ENCODE data around the gene TMEM176A. TPM values are rescaled to one million over a fixed set of nuclear protein-coding genes. Genes with fewer than 3 reads are reported as not detected.
A peak's percentile ranks its signal among the peaks of the same experiment; 100 is the strongest.

The TMEM176A gene
- polyA plus RNA-seq, 1 donor (not counting 4 experiments of a cell fraction or from before 2014, with no cell fraction given): not detected

DNA sequence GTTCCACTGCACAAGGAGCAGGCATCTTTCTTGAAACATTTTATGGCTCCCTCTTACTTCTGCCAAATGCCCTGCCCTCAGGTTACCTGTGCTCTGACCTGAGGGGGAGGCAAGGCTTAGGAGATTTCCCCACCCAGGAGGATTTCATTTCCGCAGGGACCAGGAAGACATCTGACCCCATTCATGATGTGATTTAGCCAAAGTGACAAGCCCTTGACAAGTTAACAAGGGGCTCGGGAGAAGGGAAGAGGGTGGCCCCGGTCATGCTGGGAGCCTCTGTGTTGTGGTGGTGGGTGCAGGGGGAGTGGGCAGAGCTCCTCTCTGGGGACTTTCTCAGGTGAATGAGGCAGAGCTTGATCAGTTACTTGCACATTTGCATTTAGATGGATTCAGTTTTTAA, 44.4 kb upstream of the TMEM176A start:
- TF ChIP-seq, protein P1, sequence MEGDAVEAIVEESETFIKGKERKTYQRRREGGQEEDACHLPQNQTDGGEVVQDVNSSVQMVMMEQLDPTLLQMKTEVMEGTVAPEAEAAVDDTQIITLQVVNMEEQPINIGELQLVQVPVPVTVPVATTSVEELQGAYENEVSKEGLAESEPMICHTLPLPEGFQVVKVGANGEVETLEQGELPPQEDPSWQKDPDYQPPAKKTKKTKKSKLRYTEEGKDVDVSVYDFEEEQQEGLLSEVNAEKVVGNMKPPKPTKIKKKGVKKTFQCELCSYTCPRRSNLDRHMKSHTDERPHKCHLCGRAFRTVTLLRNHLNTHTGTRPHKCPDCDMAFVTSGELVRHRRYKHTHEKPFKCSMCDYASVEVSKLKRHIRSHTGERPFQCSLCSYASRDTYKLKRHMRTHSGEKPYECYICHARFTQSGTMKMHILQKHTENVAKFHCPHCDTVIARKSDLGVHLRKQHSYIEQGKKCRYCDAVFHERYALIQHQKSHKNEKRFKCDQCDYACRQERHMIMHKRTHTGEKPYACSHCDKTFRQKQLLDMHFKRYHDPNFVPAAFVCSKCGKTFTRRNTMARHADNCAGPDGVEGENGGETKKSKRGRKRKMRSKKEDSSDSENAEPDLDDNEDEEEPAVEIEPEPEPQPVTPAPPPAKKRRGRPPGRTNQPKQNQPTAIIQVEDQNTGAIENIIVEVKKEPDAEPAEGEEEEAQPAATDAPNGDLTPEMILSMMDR (optimal IDR thresholded peaks at IDR 0.05 in 1 of 3, IDR thresholded peaks at IDR 0.05 in 1 of 3, conservative IDR thresholded peaks at IDR 0.05 in 1 of 3; ENCODE audit: extremely low read depth in 1 of 3, insufficient read depth in 2 of 3, low read length in 3 of 3): no peak
- no peak for TF ChIP-seq EZH2 (IDR thresholded peaks at IDR 0.05; ENCODE audit: low read length)
- Histone ChIP-seq H3K27ac (ENCODE audit: control insufficient read depth, insufficient read depth, low read length) (no peak overlapping the region), H3K9me3 (ENCODE audit: control insufficient read depth, low read depth, low read length) (no peaks in the 10 kb centered on the region), H3K4me2 (ENCODE audit: control insufficient read depth, extremely low read depth, insufficient read depth, low read depth, low read length) (no peak overlapping the region), H3K9me1 (ENCODE audit: control insufficient read depth, extremely low read depth, insufficient read depth, low read length) (no peaks in the 10 kb centered on the region), H4K20me1 (ENCODE audit: control insufficient read depth, extremely low read depth, insufficient read depth, low read length) (no peaks in the 10 kb centered on the region), H3K9ac (ENCODE audit: control insufficient read depth, extremely low read depth, insufficient read depth, low read length) (no peak overlapping the region), H2AFZ (ENCODE audit: control insufficient read depth, low read length) (no peak overlapping the region), H3K79me2 (ENCODE audit: control insufficient read depth, insufficient read depth, low read length) (no peaks in the 10 kb centered on the region), H3K27me3 (ENCODE audit: control insufficient read depth, extremely low read depth, insufficient read depth, low read length) (no peaks in the 10 kb centered on the region), H3K4me1 (ENCODE audit: control insufficient read depth, extremely low read depth, insufficient read depth, low read length) (no peaks in the 10 kb centered on the region), H3K4me3 (ENCODE audit: control insufficient read depth in 2 of 3, extremely low read depth in 1 of 3, insufficient read depth in 2 of 3, low read depth in 1 of 3, low read length in 3 of 3) (no peak overlapping the region), H3K36me3 (ENCODE audit: control insufficient read depth in 2 of 2, extremely low read depth in 1 of 2, insufficient read depth in 2 of 2, low read length in 2 of 2) (no peaks in the 10 kb centered on the region)
- dilution Hi-C loops (cut with MboI; ENCODE audit: extremely low pct_ligation_motif_present, low sequenced_read_pairs): no loop called here
- DNase-seq (ENCODE audit: low read depth, low spot score) (no peak), FAIRE-seq (no peak)

- no peak overlapping the region for H3K4me2 ChIP-seq (ENCODE audit: control insufficient read depth, extremely low read depth, insufficient read depth, low read depth, low read length)
- no peaks in the 10 kb centered on the region for H3K79me2 ChIP-seq (ENCODE audit: control insufficient read depth, insufficient read depth, low read length)
- H2AFZ ChIP-seq (ENCODE audit: control insufficient read depth, low read length): no peak overlapping the region
- TF ChIP-seq EZH2 (IDR thresholded peaks at IDR 0.05; ENCODE audit: low read length): no peak
- TF ChIP-seq, protein P1 (optimal IDR thresholded peaks at IDR 0.05 in 1 of 3, IDR thresholded peaks at IDR 0.05 in 1 of 3, conservative IDR thresholded peaks at IDR 0.05 in 1 of 3; ENCODE audit: extremely low read depth in 1 of 3, insufficient read depth in 2 of 3, low read length in 3 of 3): peak in 1 of 3 experiments; percentile 22
- DNase-seq (ENCODE audit: low read depth, low spot score): no peak
- no peaks in the 10 kb centered on the region for H4K20me1 ChIP-seq (ENCODE audit: control insufficient read depth, extremely low read depth, insufficient read depth, low read length)
- H3K27ac ChIP-seq (ENCODE audit: control insufficient read depth, insufficient read depth, low read length): no peak overlapping the region
- no peaks in the 10 kb centered on the region for H3K9me1 ChIP-seq (ENCODE audit: control insufficient read depth, extremely low read depth, insufficient read depth, low read length)
- FAIRE-seq: no peak
- H3K9ac ChIP-seq (ENCODE audit: control insufficient read depth, extremely low read depth, insufficient read depth, low read length): no peak overlapping the region
- no peaks in the 10 kb centered on the region for H3K36me3 ChIP-seq (ENCODE audit: control insufficient read depth in 2 of 2, extremely low read depth in 1 of 2, insufficient read depth in 2 of 2, low read length in 2 of 2)
- no peak overlapping the region for H3K4me3 ChIP-seq (ENCODE audit: control insufficient read depth in 2 of 3, extremely low read depth in 1 of 3, insufficient read depth in 2 of 3, low read depth in 1 of 3, low read length in 3 of 3)
- H3K4me1 ChIP-seq (ENCODE audit: control insufficient read depth, extremely low read depth, insufficient read depth, low read length): no peaks in the 10 kb centered on the region
- dilution Hi-C loops (cut with MboI; ENCODE audit: extremely low pct_ligation_motif_present, low sequenced_read_pairs): no loop called here
- H3K27me3 ChIP-seq (ENCODE audit: control insufficient read depth, extremely low read depth, insufficient read depth, low read length): no peaks in the 10 kb centered on the region
- no peaks in the 10 kb centered on the region for H3K9me3 ChIP-seq (ENCODE audit: control insufficient read depth, low read depth, low read length)
Measured at GRCh38 chr7:150756858-150757257, 43.7 kb upstream of the TMEM176A start.

Data from keratinocyte (primary cell).